Measurements from ENCODE around the gene ADGRG6. TPM values are rescaled to one million over a fixed set of nuclear protein-coding genes. Genes with fewer than 3 reads are reported as not detected.

The ADGRG6 gene
- total RNA-seq, 2 experiments from 2014 or later: 1.5 to 2.4 TPM

- no peak overlapping the region for H3K27ac Mint-ChIP-seq
- H3K27me3 Mint-ChIP-seq: no peaks in the 10 kb centered on the region
- H3K4me3 Mint-ChIP-seq: no peak overlapping the region
- no peak for DNase-seq
- H3K36me3 Mint-ChIP-seq: no peaks in the 10 kb centered on the region
- peaks cover 10% of the 10 kb centered on the region for H3K9me3 Mint-ChIP-seq
- no peaks in the 10 kb centered on the region for H3K4me1 Mint-ChIP-seq
Observed at GRCh38 chr6:142485256-142485655, 183.4 kb downstream of the ADGRG6 start.

GRCh38 chr6:142489722-142490610, 188.2 kb downstream of the ADGRG6 start:
- H3K27me3 Mint-ChIP-seq: no peaks in the 10 kb centered on the region
- peaks cover 2% of the 10 kb centered on the region for H3K9me3 Mint-ChIP-seq
- no peak overlapping the region for H3K27ac Mint-ChIP-seq

More at GRCh38 chr6:142489722-142490610, 188.2 kb downstream of the ADGRG6 start:
- no peaks in the 10 kb centered on the region for H3K36me3 Mint-ChIP-seq
- no peak for DNase-seq
- no peak overlapping the region for H3K4me3 Mint-ChIP-seq
- H3K4me1 Mint-ChIP-seq: no peaks in the 10 kb centered on the region

Other genes with a start within 250 kb of the ADGRG6 start
- gene GJE1, start 169.1 kb upstream of the ADGRG6 start, total RNA-seq: not detected
- not detected for gene NMBR, start 154.9 kb upstream of the ADGRG6 start, total RNA-seq
- gene VTA1, start 154.7 kb upstream of the ADGRG6 start, total RNA-seq: 10 to 100 TPM; 66.3 to 69.5 TPM